HCT116 (cell line): ENCODE data around the gene NKX6-2.

Experiments used
- EGR1 ChIP-seq: IDR thresholded peaks from 2 replicates; pipeline ENCODE4 v1.6.1; 2012; ENCODE audit warnings: low read depth
- EZH2 ChIP-seq: fragments of 200-600 bp; sonication (generic); IDR thresholded peaks from 2 replicates; pipeline ENCODE4 v1.6.1; 2017; ENCODE audit warnings: antibody characterized with exemption, mixed run types
- FOSL1 ChIP-seq: IDR thresholded peaks from 2 replicates; pipeline ENCODE4 v1.6.1; 2012; ENCODE audit warnings: low read depth
- JUND ChIP-seq: IDR thresholded peaks from 2 replicates; pipeline ENCODE4 v1.6.1; 2012
- MAX ChIP-seq: IDR thresholded peaks from 2 replicates; pipeline ENCODE4 v1.6.1; 2012
- POLR2A ChIP-seq: IDR thresholded peaks from 2 replicates; pipeline ENCODE4 v1.7.0; 2011; ENCODE audit warnings: borderline replicate concordance; ENCODE audit not compliant: insufficient read depth, insufficient read length; ENCODE audit errors: extremely low read depth
- POLR2AphosphoS5 ChIP-seq: IDR thresholded peaks from 2 replicates; pipeline ENCODE4 v1.6.1; 2011; ENCODE audit warnings: mild to moderate bottlenecking, low read depth, low read length, moderate library complexity
- SIN3A ChIP-seq: IDR thresholded peaks from 2 replicates; pipeline ENCODE4 v1.6.1; 2012; ENCODE audit warnings: low read depth
- SP1 ChIP-seq: IDR thresholded peaks from 2 replicates; pipeline ENCODE4 v1.6.1; 2012; ENCODE audit warnings: low read depth
- YY1 ChIP-seq: IDR thresholded peaks from 2 replicates; pipeline ENCODE4 v1.6.1; 2011; ENCODE audit warnings: low read length, low read depth, moderate library complexity, mild to moderate bottlenecking; ENCODE audit not compliant: insufficient replicate concordance; ENCODE audit errors: extremely low read depth
- ZBTB33 ChIP-seq: IDR thresholded peaks from 2 replicates; pipeline ENCODE4 v1.6.1; 2011; ENCODE audit warnings: mild to moderate bottlenecking, low read length, moderate library complexity; ENCODE audit not compliant: insufficient replicate concordance; ENCODE audit errors: extremely low read depth
- TF ChIP-seq, protein P1 (sequence below), 3 experiments: fragments of 200-600 bp in 1 of 3; sonication (generic) in 1 of 3; IDR thresholded peaks in 2 of 3; conservative IDR thresholded peaks in 1 of 3; 2 replicates each; pipeline ENCODE4 v1.5.1; 2012 to 2017; ENCODE audit warnings: low read depth in 2 of 3, low read length in 2 of 3, antibody characterized with exemption in 1 of 3, borderline replicate concordance in 1 of 3, control low read depth in 1 of 3, mild to moderate bottlenecking in 1 of 3, mixed read lengths in 1 of 3, mixed run types in 1 of 3, moderate library complexity in 1 of 3; ENCODE audit not compliant: insufficient read depth in 1 of 3

GRCh38 chr10:132785723-132786475 is at the start of gene NKX6-2:
- TF ChIP-seq SP1 (no peak), YY1 (no peak), EGR1 (no peak), POLR2A (no peak), MAX (no peak), FOSL1 (no peak), JUND (no peak), SIN3A (no peak), POLR2AphosphoS5 (no peak), ZBTB33 (no peak), EZH2 (no peak)
- TF ChIP-seq, protein P1, sequence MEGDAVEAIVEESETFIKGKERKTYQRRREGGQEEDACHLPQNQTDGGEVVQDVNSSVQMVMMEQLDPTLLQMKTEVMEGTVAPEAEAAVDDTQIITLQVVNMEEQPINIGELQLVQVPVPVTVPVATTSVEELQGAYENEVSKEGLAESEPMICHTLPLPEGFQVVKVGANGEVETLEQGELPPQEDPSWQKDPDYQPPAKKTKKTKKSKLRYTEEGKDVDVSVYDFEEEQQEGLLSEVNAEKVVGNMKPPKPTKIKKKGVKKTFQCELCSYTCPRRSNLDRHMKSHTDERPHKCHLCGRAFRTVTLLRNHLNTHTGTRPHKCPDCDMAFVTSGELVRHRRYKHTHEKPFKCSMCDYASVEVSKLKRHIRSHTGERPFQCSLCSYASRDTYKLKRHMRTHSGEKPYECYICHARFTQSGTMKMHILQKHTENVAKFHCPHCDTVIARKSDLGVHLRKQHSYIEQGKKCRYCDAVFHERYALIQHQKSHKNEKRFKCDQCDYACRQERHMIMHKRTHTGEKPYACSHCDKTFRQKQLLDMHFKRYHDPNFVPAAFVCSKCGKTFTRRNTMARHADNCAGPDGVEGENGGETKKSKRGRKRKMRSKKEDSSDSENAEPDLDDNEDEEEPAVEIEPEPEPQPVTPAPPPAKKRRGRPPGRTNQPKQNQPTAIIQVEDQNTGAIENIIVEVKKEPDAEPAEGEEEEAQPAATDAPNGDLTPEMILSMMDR (IDR thresholded peaks at IDR 0.05 in 2 of 3, conservative IDR thresholded peaks at IDR 0.05 in 1 of 3; ENCODE audit: borderline replicate concordance in 1 of 3, insufficient read depth in 1 of 3, low read depth in 2 of 3, low read length in 2 of 3) = no peak
